GM18526 (cell line): ENCODE results near the gene MTMR11.
A peak's percentile ranks its signal among the peaks of the same experiment; 100 is the strongest.

Experiments
- POLR2A ChIP-seq: IDR thresholded peaks from 3 replicates; pipeline ENCODE4 v1.6.1; 2011; ENCODE audit not compliant: insufficient read length; ENCODE audit errors: extremely low read depth

MTMR11 gene

GRCh38 chr1:149940427-149940826, 3.7 kb upstream of the MTMR11 start:
- no peak for TF ChIP-seq POLR2A

- no peak for TF ChIP-seq POLR2A
These were observed 1.1 kb upstream of the MTMR11 start for GRCh38 chr1:149937759-149938158.

- TF ChIP-seq POLR2A: no peak
These were observed 470 bp upstream of the MTMR11 start for GRCh38 chr1:149936992-149937705.

GRCh38 chr1:149934356-149934755, 2.3 kb downstream of the MTMR11 start:
- TF ChIP-seq POLR2A: no peak

- no peak for TF ChIP-seq POLR2A
These were observed 3.5 kb downstream of the MTMR11 start for GRCh38 chr1:149933208-149933607.

- no peak for TF ChIP-seq POLR2A
These were observed 4.2 kb downstream of the MTMR11 start for GRCh38 chr1:149932474-149932873.

- no peak for TF ChIP-seq POLR2A
These were observed 5.4 kb downstream of the MTMR11 start for GRCh38 chr1:149931212-149931790.

GRCh38 chr1:149929856-149930255, 6.8 kb downstream of the MTMR11 start:
- TF ChIP-seq POLR2A: no peak

GRCh38 chr1:149928401-149928724, 8.3 kb downstream of the MTMR11 start:
- no peak for TF ChIP-seq POLR2A

GRCh38 chr1:149927563-149928400, 8.9 kb downstream of the MTMR11 start, which contains the start of gene SF3B4:
TSS of gene SF3B4 (minus strand) at chr1:149927803. CDS start at chr1:149927759, 44 bp downstream.
- TF ChIP-seq POLR2A: peak; percentile 95

- no peak for TF ChIP-seq POLR2A
These were observed 9.6 kb downstream of the MTMR11 start for GRCh38 chr1:149927056-149927562.

- TF ChIP-seq POLR2A: no peak
These were observed 10.4 kb downstream of the MTMR11 start for GRCh38 chr1:149926296-149926695.

GRCh38 chr1:149925751-149926150, 10.9 kb downstream of the MTMR11 start:
- no peak for TF ChIP-seq POLR2A

- TF ChIP-seq POLR2A: no peak
These were observed 11.3 kb downstream of the MTMR11 start for GRCh38 chr1:149925345-149925744.

- TF ChIP-seq POLR2A: no peak
These were observed 13.1 kb downstream of the MTMR11 start for GRCh38 chr1:149923626-149924025.

- no peak for TF ChIP-seq POLR2A
These were observed 19.0 kb downstream of the MTMR11 start, which contains the start of gene SV2A for GRCh38 chr1:149917571-149918144. TSS of gene SV2A (minus strand) at chr1:149917844. CDS start at chr1:149913840, 4,004 bp downstream.

- TF ChIP-seq POLR2A: no peak
These were observed 19.8 kb downstream of the MTMR11 start for GRCh38 chr1:149916898-149917252.
